Measurements from ENCODE around the gene CASQ1. TPM values are rescaled to one million over a fixed set of nuclear protein-coding genes. Genes with fewer than 3 reads are reported as not detected.

The CASQ1 gene
- total and polyA plus RNA-seq, 9 of the 15 experiments (the other 6 are each of a cell fraction or from before 2014, with no cell fraction given), result not detected

GRCh38 chr1:160169553-160170399 is 20.6 kb upstream of the CASQ1 start:
- intact Hi-C loops (cut with micrococcal nuclease), result no loop called here
- H3K36me3 ChIP-seq (ENCODE audit: control insufficient read depth, insufficient read depth, low read length), result no peaks in the 10 kb centered on the region
- no TSS peak for BruUV-seq (replicated peaks)
- no peaks in the 10 kb centered on the region for H3K79me2 ChIP-seq (ENCODE audit: control insufficient read depth, insufficient read depth, low read length)
- TF ChIP-seq PHB2 (IDR thresholded peaks at IDR 0.05; ENCODE audit: low read depth), result no peak
- no peak for TF ChIP-seq HMG20A (CRISPR knock-in tag; conservative IDR thresholded peaks at IDR 0.05)
- no peak for TF ChIP-seq STAT5B (CRISPR knock-in tag; IDR thresholded peaks at IDR 0.05)
- no peak for TF ChIP-seq ZNF184 (CRISPR knock-in tag; IDR thresholded peaks at IDR 0.05)
- no peak for TF ChIP-seq HSF4 (CRISPR knock-in tag; IDR thresholded peaks at IDR 0.05; ENCODE audit: borderline replicate concordance)
- no peak for TF ChIP-seq ZNF239 (CRISPR knock-in tag; IDR thresholded peaks at IDR 0.05)
- no peak for TF ChIP-seq WHSC1 (IDR thresholded peaks at IDR 0.05; ENCODE audit: low read length)
- no peak for TF ChIP-seq HDAC2 (IDR thresholded peaks at IDR 0.05)
- TF ChIP-seq E2F8 (IDR thresholded peaks at IDR 0.05; ENCODE audit: low read depth, partially characterized antibody), result no peak
- WGBS (ENCODE audit: insufficient coverage, low coverage, missing lambda C conversion rate), result 2% methylated on average over 15 of the region's 15 CpGs
- peaks cover 48 to 88% of the 10 kb centered on the region in 2 experiments for H3K27me3 ChIP-seq (ENCODE audit: control insufficient read depth in 2 of 2, insufficient read depth in 2 of 2, low read length in 2 of 2)
- FAIRE-seq, result no peak
- H3K27ac ChIP-seq (ENCODE audit: extremely low read depth, low read depth, low read length), result no peak overlapping the region
- in situ Hi-C loops (cut with MboI), result no loop called here
- CTCF ChIA-PET (ENCODE audit: low intra/inter-chr PET ratio), result interaction anchor here (0.5 kb wide), 1 partner anchor 544 kb away, joined by 3 read pairs; no protein-coding TSS in a partner anchor
- H2AFZ ChIP-seq (ENCODE audit: low read depth, low read length), result no peak overlapping the region
- POLR2A ChIA-PET, result interaction anchor here (1.1 to 1.4 kb wide), 3 partner anchors 9 to 42 kb away, joined by 4 read pairs; no protein-coding TSS in a partner anchor
- DNase-seq (ENCODE audit: extremely low read depth in 1 of 4, low spot score in 3 of 4), result no peak
- H3K9ac ChIP-seq (ENCODE audit: insufficient read depth in 1 of 2, low read depth in 2 of 2, low read length in 2 of 2), result no peak overlapping the region
- H3K9me1 ChIP-seq (ENCODE audit: control insufficient read depth, insufficient read depth, low read length), result no peaks in the 10 kb centered on the region
- no peak overlapping the region for H3K4me3 ChIP-seq
- no peak for ATAC-seq
- no peaks in the 10 kb centered on the region for H3K4me1 ChIP-seq (replicated peaks in 1 of 2; ENCODE audit: control insufficient read depth in 2 of 2, insufficient read depth in 2 of 2, low read length in 2 of 2)
- no peaks in the 10 kb centered on the region for H4K20me1 ChIP-seq (replicated peaks; ENCODE audit: control insufficient read depth, insufficient read depth, low read length)
- H3K4me2 ChIP-seq (ENCODE audit: insufficient read depth, low read length), result no peak overlapping the region
- H3K9me3 ChIP-seq (replicated peaks; ENCODE audit: control insufficient read depth, insufficient read depth, low read depth, low read length), result no peaks in the 10 kb centered on the region

Measured in K562 (cell line).